Liver (tissue), 3 donors: ENCODE measurements around the gene IQGAP2.

Experiments used
- CTCF ChIP-seq: fragments of 150-350 bp; IDR thresholded peaks from 2 replicates; pipeline ENCODE4 v1.5.1; 2017; ENCODE audit warnings: improper control_type of control experiment, low read depth, low read length; ENCODE audit not compliant: missing input control
- EGR1 ChIP-seq, 2 donors: IDR thresholded peaks; 2 replicates each; pipeline ENCODE4 v1.6.1; 2016 to 2018; ENCODE audit warnings: antibody characterized with exemption in 2 of 2, low read depth in 2 of 2
- GABPA ChIP-seq, 2 donors: IDR thresholded peaks in 1 of 2; conservative IDR thresholded peaks in 1 of 2; 2 replicates each; pipeline ENCODE4 v1.6.1; 2016; ENCODE audit warnings: antibody characterized with exemption in 2 of 2, mild to moderate bottlenecking in 1 of 2, moderate library complexity in 1 of 2
- HNF4G ChIP-seq: IDR thresholded peaks from 2 replicates; pipeline ENCODE4 v1.6.1; 2016; ENCODE audit warnings: antibody characterized with exemption
- JUND ChIP-seq, 2 donors: IDR thresholded peaks; 2 replicates each; pipeline ENCODE4 v1.6.1; 2016; ENCODE audit warnings: antibody characterized with exemption in 2 of 2
- NR2F2 ChIP-seq: IDR thresholded peaks from 2 replicates; pipeline ENCODE4 v1.6.1; 2016; ENCODE audit warnings: antibody characterized with exemption
- RAD21 ChIP-seq, 2 donors: IDR thresholded peaks; 2 replicates each; pipeline ENCODE4 v1.6.1; 2016; ENCODE audit warnings: antibody characterized with exemption in 2 of 2, mild to moderate bottlenecking in 2 of 2
- REST ChIP-seq: IDR thresholded peaks from 2 replicates; pipeline ENCODE4 v1.6.1; 2016; ENCODE audit warnings: antibody characterized with exemption, mild to moderate bottlenecking
- RXRA ChIP-seq, 2 donors: IDR thresholded peaks; 2 replicates each; pipeline ENCODE4 v1.6.1; 2017 to 2018; ENCODE audit warnings: antibody characterized with exemption in 2 of 2, mild to moderate bottlenecking in 1 of 2
- SP1 ChIP-seq: IDR thresholded peaks from 2 replicates; pipeline ENCODE4 v1.6.1; 2018; ENCODE audit warnings: antibody characterized with exemption, mild to moderate bottlenecking
- TAF1 ChIP-seq: conservative IDR thresholded peaks from 2 replicates; pipeline ENCODE4 v1.6.1; 2016; ENCODE audit warnings: antibody characterized with exemption, mild to moderate bottlenecking
- TF ChIP-seq, protein P1 (sequence below): IDR thresholded peaks from 2 replicates; pipeline ENCODE4 v1.6.1; 2016; ENCODE audit warnings: antibody characterized with exemption
- TF ChIP-seq, protein P2 (sequence below): IDR thresholded peaks from 2 replicates; pipeline ENCODE4 v1.6.1; 2016; ENCODE audit warnings: antibody characterized with exemption
- donor health status: healthy.
- donor health status: healthy.

- TF ChIP-seq CTCF (no peak), TAF1 (no peak), REST (no peak), RXRA (IDR thresholded peaks at IDR 0.05) (peak in 1 of 2 donors; percentile 44), JUND (IDR thresholded peaks at IDR 0.05) (no peak), GABPA (IDR thresholded peaks at IDR 0.05 in 1 of 2, conservative IDR thresholded peaks at IDR 0.05 in 1 of 2) (no peak), HNF4G (no peak), SP1 (no peak), RAD21 (IDR thresholded peaks at IDR 0.05) (no peak), NR2F2 (no peak), EGR1 (IDR thresholded peaks at IDR 0.05; ENCODE audit: low read depth in 2 of 2) (no peak)
- TF ChIP-seq, protein P1, sequence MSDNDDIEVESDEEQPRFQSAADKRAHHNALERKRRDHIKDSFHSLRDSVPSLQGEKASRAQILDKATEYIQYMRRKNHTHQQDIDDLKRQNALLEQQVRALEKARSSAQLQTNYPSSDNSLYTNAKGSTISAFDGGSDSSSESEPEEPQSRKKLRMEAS: no peak
- TF ChIP-seq, protein P2, sequence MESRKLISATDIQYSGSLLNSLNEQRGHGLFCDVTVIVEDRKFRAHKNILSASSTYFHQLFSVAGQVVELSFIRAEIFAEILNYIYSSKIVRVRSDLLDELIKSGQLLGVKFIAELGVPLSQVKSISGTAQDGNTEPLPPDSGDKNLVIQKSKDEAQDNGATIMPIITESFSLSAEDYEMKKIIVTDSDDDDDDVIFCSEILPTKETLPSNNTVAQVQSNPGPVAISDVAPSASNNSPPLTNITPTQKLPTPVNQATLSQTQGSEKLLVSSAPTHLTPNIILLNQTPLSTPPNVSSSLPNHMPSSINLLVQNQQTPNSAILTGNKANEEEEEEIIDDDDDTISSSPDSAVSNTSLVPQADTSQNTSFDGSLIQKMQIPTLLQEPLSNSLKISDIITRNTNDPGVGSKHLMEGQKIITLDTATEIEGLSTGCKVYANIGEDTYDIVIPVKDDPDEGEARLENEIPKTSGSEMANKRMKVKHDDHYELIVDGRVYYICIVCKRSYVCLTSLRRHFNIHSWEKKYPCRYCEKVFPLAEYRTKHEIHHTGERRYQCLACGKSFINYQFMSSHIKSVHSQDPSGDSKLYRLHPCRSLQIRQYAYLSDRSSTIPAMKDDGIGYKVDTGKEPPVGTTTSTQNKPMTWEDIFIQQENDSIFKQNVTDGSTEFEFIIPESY: no peak
Observed at GRCh38 chr5:76474377-76474776, 71.3 kb downstream of the IQGAP2 start.
